ENCODE measurements around the gene TCOF1.
"Not testable (repeated sequence)": the region's sequence is repeated elsewhere in the genome, so short reads cannot be mapped to it uniquely, and the experiment has no call there.

The TCOF1 gene

GRCh38 chr5:150419630-150420270, 62.3 kb downstream of the TCOF1 start:
- H3K4me1 ChIP-seq (ENCODE audit: control insufficient read depth in 2 of 2, insufficient read depth in 1 of 2, low read depth in 1 of 2, low read length in 2 of 2), result peaks cover 0 to 2% of the 10 kb centered on the region in 2 donors
- no peak overlapping the region for H2BK15ac ChIP-seq (ENCODE audit: low read length)
- no peaks in the 10 kb centered on the region for H3K9me3 ChIP-seq (replicated peaks in 1 of 2; ENCODE audit: control insufficient read depth in 2 of 2, insufficient read depth in 1 of 2, low read depth in 1 of 2, low read length in 2 of 2)
- H3K4ac ChIP-seq (ENCODE audit: low read length), result no peak overlapping the region
- H3K27ac ChIP-seq (replicated peaks; ENCODE audit: low read length), result no peak overlapping the region
- no peak overlapping the region for H2AFZ ChIP-seq (ENCODE audit: low read length)
- no peak overlapping the region for H4K91ac ChIP-seq (ENCODE audit: low read depth, low read length, poor library complexity)
- H3K27me3 ChIP-seq (ENCODE audit: control insufficient read depth in 3 of 3, insufficient read depth in 3 of 3, low read depth in 1 of 3, low read length in 3 of 3), result peaks cover 0 to 4% (median 0%) of the 10 kb centered on the region in 3 experiments
- no peak overlapping the region for H2AK5ac ChIP-seq (ENCODE audit: low read depth, low read length)
- H3K4me2 ChIP-seq (ENCODE audit: insufficient read depth, low read length, poor library complexity, severe bottlenecking), result no peak overlapping the region
- H2BK120ac ChIP-seq (ENCODE audit: low read depth, low read length), result no peak overlapping the region
- H3K18ac ChIP-seq (ENCODE audit: low read length), result no peak overlapping the region
- no peaks in the 10 kb centered on the region for H3K36me3 ChIP-seq (replicated peaks in 1 of 2; ENCODE audit: control insufficient read depth in 2 of 2, insufficient read depth in 2 of 2, low read length in 2 of 2)
- no peak overlapping the region for H4K8ac ChIP-seq (ENCODE audit: low read depth, low read length)
- no peaks in the 10 kb centered on the region for H3K79me1 ChIP-seq (ENCODE audit: low read depth, low read length)
- H2BK12ac ChIP-seq (ENCODE audit: low read length), result no peak overlapping the region
- no peak for DNase-seq (ENCODE audit: low spot score)
- no CpG with 5 or more reads among the region's 7 CpGs for WGBS, 2 donors (ENCODE audit: extremely low coverage in 2 of 2, insufficient read length in 2 of 2, insufficient replicate concordance in 1 of 2)
- H3K4me3 ChIP-seq (ENCODE audit: low read length in 2 of 2), result no peak overlapping the region
- H2BK5ac ChIP-seq (ENCODE audit: low read length), result no peak overlapping the region
- no peak overlapping the region for H3K14ac ChIP-seq (ENCODE audit: low read length)
- H3K9ac ChIP-seq (ENCODE audit: low read depth, low read length, poor library complexity), result no peak overlapping the region
- no peak overlapping the region for H3K23ac ChIP-seq (ENCODE audit: low read depth, low read length, poor library complexity)

GRCh38 chr5:150422075-150422474, 64.6 kb downstream of the TCOF1 start:
- no peak overlapping the region for H2BK5ac ChIP-seq (ENCODE audit: low read length)
- no peak overlapping the region for H3K18ac ChIP-seq (ENCODE audit: low read length)
- H2AK5ac ChIP-seq (ENCODE audit: low read depth, low read length), result no peak overlapping the region
- H3K79me1 ChIP-seq (ENCODE audit: low read depth, low read length), result no peaks in the 10 kb centered on the region
- no peak overlapping the region for H3K4ac ChIP-seq (ENCODE audit: low read length)
- H4K91ac ChIP-seq (ENCODE audit: low read depth, low read length, poor library complexity), result no peak overlapping the region
- H3K27ac ChIP-seq (replicated peaks; ENCODE audit: low read length), result no peak overlapping the region
- H3K23ac ChIP-seq (ENCODE audit: low read depth, low read length, poor library complexity), result no peak overlapping the region
- H2AFZ ChIP-seq (ENCODE audit: low read length), result no peak overlapping the region
- DNase-seq (ENCODE audit: low spot score), result no peak
- peaks cover 0 to 2% of the 10 kb centered on the region in 2 donors for H3K4me1 ChIP-seq (ENCODE audit: control insufficient read depth in 2 of 2, insufficient read depth in 1 of 2, low read depth in 1 of 2, low read length in 2 of 2)
- no CpG with 5 or more reads among the region's 4 CpGs for WGBS, 2 donors (ENCODE audit: extremely low coverage in 2 of 2, insufficient read length in 2 of 2, insufficient replicate concordance in 1 of 2)
- H3K36me3 ChIP-seq (replicated peaks in 1 of 2; ENCODE audit: control insufficient read depth in 2 of 2, insufficient read depth in 2 of 2, low read length in 2 of 2), result no peaks in the 10 kb centered on the region
- H2BK15ac ChIP-seq (ENCODE audit: low read length), result no peak overlapping the region
- H3K4me2 ChIP-seq (ENCODE audit: insufficient read depth, low read length, poor library complexity, severe bottlenecking), result no peak overlapping the region
- peaks cover 0 to 4% (median 0%) of the 10 kb centered on the region in 3 experiments for H3K27me3 ChIP-seq (ENCODE audit: control insufficient read depth in 3 of 3, insufficient read depth in 3 of 3, low read depth in 1 of 3, low read length in 3 of 3)
- H3K9ac ChIP-seq (ENCODE audit: low read depth, low read length, poor library complexity), result no peak overlapping the region
- H4K8ac ChIP-seq (ENCODE audit: low read depth, low read length), result no peak overlapping the region
- no peak overlapping the region for H3K4me3 ChIP-seq (ENCODE audit: low read length in 2 of 2)
- H2BK120ac ChIP-seq (ENCODE audit: low read depth, low read length), result no peak overlapping the region
- H2BK12ac ChIP-seq (ENCODE audit: low read length), result no peak overlapping the region
- H3K14ac ChIP-seq (ENCODE audit: low read length), result no peak overlapping the region
- H3K9me3 ChIP-seq (replicated peaks in 1 of 2; ENCODE audit: control insufficient read depth in 2 of 2, insufficient read depth in 1 of 2, low read depth in 1 of 2, low read length in 2 of 2), result no peaks in the 10 kb centered on the region

GRCh38 chr5:150422758-150423157, 65.3 kb downstream of the TCOF1 start:
- Histone ChIP-seq H2AK5ac (ENCODE audit: low read depth, low read length) (no peak overlapping the region), H2BK5ac (ENCODE audit: low read length) (no peak overlapping the region), H3K79me1 (ENCODE audit: low read depth, low read length) (no peaks in the 10 kb centered on the region), H3K9me3 (replicated peaks in 1 of 2; ENCODE audit: control insufficient read depth in 2 of 2, insufficient read depth in 1 of 2, low read depth in 1 of 2, low read length in 2 of 2) (no peaks in the 10 kb centered on the region), H3K4me1 (ENCODE audit: control insufficient read depth in 2 of 2, insufficient read depth in 1 of 2, low read depth in 1 of 2, low read length in 2 of 2) (peaks cover 0 to 2% of the 10 kb centered on the region in 2 donors), H2BK12ac (ENCODE audit: low read length) (no peak overlapping the region), H3K14ac (ENCODE audit: low read length) (no peak overlapping the region), H4K91ac (ENCODE audit: low read depth, low read length, poor library complexity) (no peak overlapping the region), H3K4ac (ENCODE audit: low read length) (no peak overlapping the region), H2AFZ (ENCODE audit: low read length) (no peak overlapping the region), H3K18ac (ENCODE audit: low read length) (no peak overlapping the region), H3K23ac (ENCODE audit: low read depth, low read length, poor library complexity) (no peak overlapping the region), H2BK15ac (ENCODE audit: low read length) (no peak overlapping the region), H3K4me3 (ENCODE audit: low read length in 2 of 2) (no peak overlapping the region), H3K36me3 (replicated peaks in 1 of 2; ENCODE audit: control insufficient read depth in 2 of 2, insufficient read depth in 2 of 2, low read length in 2 of 2) (no peaks in the 10 kb centered on the region), H3K9ac (ENCODE audit: low read depth, low read length, poor library complexity) (no peak overlapping the region), H3K4me2 (ENCODE audit: insufficient read depth, low read length, poor library complexity, severe bottlenecking) (no peak overlapping the region), H4K8ac (ENCODE audit: low read depth, low read length) (no peak overlapping the region), H3K27ac (replicated peaks; ENCODE audit: low read length) (no peak overlapping the region), H2BK120ac (ENCODE audit: low read depth, low read length) (no peak overlapping the region), H3K27me3 (ENCODE audit: control insufficient read depth in 3 of 3, insufficient read depth in 3 of 3, low read depth in 1 of 3, low read length in 3 of 3) (peaks cover 0 to 4% (median 0%) of the 10 kb centered on the region in 3 experiments)
- no CpG with 5 or more reads among the region's 3 CpGs for WGBS, 2 donors (ENCODE audit: extremely low coverage in 2 of 2, insufficient read length in 2 of 2, insufficient replicate concordance in 1 of 2)
- DNase-seq (ENCODE audit: low spot score), result no peak

- not testable (repeated sequence) for H3K18ac ChIP-seq (ENCODE audit: low read length); H4K8ac ChIP-seq (ENCODE audit: low read depth, low read length); H3K4me2 ChIP-seq (ENCODE audit: insufficient read depth, low read length, poor library complexity, severe bottlenecking); H3K27ac ChIP-seq (replicated peaks; ENCODE audit: low read length); H3K9me3 ChIP-seq (replicated peaks in 1 of 2; ENCODE audit: control insufficient read depth in 2 of 2, insufficient read depth in 1 of 2, low read depth in 1 of 2, low read length in 2 of 2); H2BK12ac ChIP-seq (ENCODE audit: low read length); H2BK120ac ChIP-seq (ENCODE audit: low read depth, low read length); H3K23ac ChIP-seq (ENCODE audit: low read depth, low read length, poor library complexity); H3K9ac ChIP-seq (ENCODE audit: low read depth, low read length, poor library complexity); H3K27me3 ChIP-seq (ENCODE audit: control insufficient read depth in 3 of 3, insufficient read depth in 3 of 3, low read depth in 1 of 3, low read length in 3 of 3); H3K4me3 ChIP-seq (ENCODE audit: low read length in 2 of 2); H3K14ac ChIP-seq (ENCODE audit: low read length); H3K79me1 ChIP-seq (ENCODE audit: low read depth, low read length); DNase-seq (ENCODE audit: low spot score); H2AFZ ChIP-seq (ENCODE audit: low read length); H2BK5ac ChIP-seq (ENCODE audit: low read length); H3K4ac ChIP-seq (ENCODE audit: low read length); H4K91ac ChIP-seq (ENCODE audit: low read depth, low read length, poor library complexity); H3K4me1 ChIP-seq (ENCODE audit: control insufficient read depth in 2 of 2, insufficient read depth in 1 of 2, low read depth in 1 of 2, low read length in 2 of 2); H2BK15ac ChIP-seq (ENCODE audit: low read length); H2AK5ac ChIP-seq (ENCODE audit: low read depth, low read length); H3K36me3 ChIP-seq (replicated peaks in 1 of 2; ENCODE audit: control insufficient read depth in 2 of 2, insufficient read depth in 2 of 2, low read length in 2 of 2)
- WGBS, 2 donors (ENCODE audit: extremely low coverage in 2 of 2, insufficient read length in 2 of 2, insufficient replicate concordance in 1 of 2), result no CpG with 5 or more reads among the region's 9 CpGs
These were observed 68.7 kb downstream of the TCOF1 start for GRCh38 chr5:150426165-150426564.
